Cardiac fibroblast (primary cell): ENCODE measurements around the gene ATP9A.

Source experiments
- DNase-seq, 2 donors: peaks; one replicate each; pipeline versions ENCODE4 v3.0.0 to v3.0.0-alpha.2; 2010; ENCODE audit warnings: low read depth in 2 of 2
- H3K4me3 ChIP-seq, 2 donors: replicated peaks in 1 of 2; 1 replicate in 1 of 2; 2 replicates in 1 of 2; pipeline ENCODE4 v1.5.1; 2011; ENCODE audit warnings: low read depth in 2 of 2, low read length in 2 of 2, mild to moderate bottlenecking in 2 of 2, moderate library complexity in 1 of 2
- TF ChIP-seq, protein P1 (sequence below): IDR thresholded peaks from one replicate; pipeline ENCODE4 v1.5.1; 2011; ENCODE audit warnings: low read depth, mild to moderate bottlenecking, low read length, inconsistent platforms

ATP9A gene

DNA sequence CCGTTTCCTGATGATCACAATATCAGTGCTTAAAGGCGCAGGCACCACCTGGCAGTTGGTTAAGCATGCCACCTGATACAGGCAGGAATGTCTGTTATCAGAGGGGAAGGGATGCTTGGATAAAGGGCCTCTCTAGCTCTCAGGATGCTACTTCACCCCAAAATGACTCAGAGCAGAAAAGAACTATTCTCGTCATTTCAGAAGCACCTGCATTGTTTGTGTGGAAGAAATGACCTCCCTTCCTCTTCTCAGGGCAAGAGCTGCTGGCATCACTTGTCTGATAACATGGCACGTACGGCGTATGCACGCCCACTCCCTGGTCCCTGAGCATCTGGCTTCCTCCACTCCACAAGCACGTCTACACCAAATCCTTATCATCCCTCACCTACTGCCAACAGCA is 47.3 kb downstream of the ATP9A start:
- TF ChIP-seq, protein P1, sequence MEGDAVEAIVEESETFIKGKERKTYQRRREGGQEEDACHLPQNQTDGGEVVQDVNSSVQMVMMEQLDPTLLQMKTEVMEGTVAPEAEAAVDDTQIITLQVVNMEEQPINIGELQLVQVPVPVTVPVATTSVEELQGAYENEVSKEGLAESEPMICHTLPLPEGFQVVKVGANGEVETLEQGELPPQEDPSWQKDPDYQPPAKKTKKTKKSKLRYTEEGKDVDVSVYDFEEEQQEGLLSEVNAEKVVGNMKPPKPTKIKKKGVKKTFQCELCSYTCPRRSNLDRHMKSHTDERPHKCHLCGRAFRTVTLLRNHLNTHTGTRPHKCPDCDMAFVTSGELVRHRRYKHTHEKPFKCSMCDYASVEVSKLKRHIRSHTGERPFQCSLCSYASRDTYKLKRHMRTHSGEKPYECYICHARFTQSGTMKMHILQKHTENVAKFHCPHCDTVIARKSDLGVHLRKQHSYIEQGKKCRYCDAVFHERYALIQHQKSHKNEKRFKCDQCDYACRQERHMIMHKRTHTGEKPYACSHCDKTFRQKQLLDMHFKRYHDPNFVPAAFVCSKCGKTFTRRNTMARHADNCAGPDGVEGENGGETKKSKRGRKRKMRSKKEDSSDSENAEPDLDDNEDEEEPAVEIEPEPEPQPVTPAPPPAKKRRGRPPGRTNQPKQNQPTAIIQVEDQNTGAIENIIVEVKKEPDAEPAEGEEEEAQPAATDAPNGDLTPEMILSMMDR, result no peak
- no peak overlapping the region for H3K4me3 ChIP-seq
- DNase-seq, result no peak

DNA sequence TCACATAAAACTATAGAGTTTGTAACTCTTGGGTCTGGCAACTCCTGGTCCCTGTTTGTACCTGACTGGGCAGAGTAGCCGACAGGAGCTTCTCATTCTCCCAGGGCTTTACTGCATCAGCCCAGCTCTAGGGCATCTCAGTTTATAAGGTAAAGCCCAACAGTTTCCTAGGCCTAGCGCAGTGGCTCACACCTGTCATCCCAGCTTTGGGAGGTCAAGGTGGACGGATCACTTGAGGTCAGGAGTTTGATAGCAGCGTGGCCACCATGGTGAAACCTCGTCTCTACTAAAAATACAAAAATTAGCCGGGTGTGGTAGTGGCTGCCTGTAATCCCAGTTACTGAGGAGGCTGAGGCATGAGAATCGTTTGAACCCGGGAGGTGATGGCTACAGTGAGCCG is 47.8 kb downstream of the ATP9A start:
- no peak for DNase-seq
- TF ChIP-seq, protein P1, result no peak

DNA sequence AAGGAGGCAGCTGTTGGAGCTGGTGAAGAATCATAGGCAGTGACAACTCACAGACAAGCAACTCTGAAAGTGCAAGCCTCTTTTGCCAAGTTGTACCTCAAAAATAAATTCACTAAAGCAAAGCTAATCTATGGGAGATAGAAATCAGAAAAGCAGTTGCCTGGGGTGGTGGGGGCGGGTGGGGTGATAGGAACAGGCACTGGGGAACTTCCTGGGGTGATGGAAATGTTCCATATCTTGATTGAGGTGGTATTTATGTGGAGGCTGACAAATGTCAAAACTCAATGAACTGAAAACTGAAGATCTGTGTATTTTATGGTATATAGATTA is 52.4 kb downstream of the ATP9A start:
- TF ChIP-seq, protein P1, result no peak
- H3K4me3 ChIP-seq, result no peak overlapping the region
- DNase-seq, result no peak

More for the DNA sequence above, 47.8 kb downstream of the ATP9A start:
- H3K4me3 ChIP-seq, result no peak overlapping the region

DNA sequence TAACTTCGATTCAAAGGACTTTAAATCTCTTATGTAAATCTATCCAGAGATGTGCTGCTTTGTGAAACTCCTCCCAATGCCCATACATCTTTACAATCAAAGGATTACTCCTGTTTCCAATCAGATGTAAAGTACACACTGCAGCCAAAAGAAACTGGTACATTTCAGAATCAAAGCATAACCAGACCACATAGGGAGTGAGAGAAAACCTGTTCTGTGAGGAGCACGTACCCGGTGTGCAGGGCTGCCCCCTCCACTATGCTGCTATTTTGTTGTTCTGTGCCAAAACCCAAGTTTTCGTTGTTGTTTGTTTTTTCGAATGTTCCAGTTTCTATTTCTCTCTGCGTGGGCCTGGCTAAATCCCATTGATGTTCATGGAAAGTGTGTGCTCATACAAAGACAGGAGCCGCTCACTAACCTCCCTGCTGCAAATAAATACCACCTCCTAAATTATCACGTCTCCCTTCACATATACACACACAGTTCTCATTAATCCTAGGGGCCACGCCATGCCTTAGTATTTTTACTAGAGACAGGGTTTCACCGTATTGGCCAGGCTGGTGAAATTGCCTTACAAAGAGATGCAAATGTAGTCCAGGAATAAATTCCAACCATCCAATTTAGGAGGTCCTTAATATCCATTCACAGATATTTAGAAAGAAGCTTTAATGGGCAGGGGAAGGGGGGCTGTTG is 52.9 kb downstream of the ATP9A start:
- no peak for DNase-seq
- H3K4me3 ChIP-seq, result no peak overlapping the region
- TF ChIP-seq, protein P1, result no peak

DNA sequence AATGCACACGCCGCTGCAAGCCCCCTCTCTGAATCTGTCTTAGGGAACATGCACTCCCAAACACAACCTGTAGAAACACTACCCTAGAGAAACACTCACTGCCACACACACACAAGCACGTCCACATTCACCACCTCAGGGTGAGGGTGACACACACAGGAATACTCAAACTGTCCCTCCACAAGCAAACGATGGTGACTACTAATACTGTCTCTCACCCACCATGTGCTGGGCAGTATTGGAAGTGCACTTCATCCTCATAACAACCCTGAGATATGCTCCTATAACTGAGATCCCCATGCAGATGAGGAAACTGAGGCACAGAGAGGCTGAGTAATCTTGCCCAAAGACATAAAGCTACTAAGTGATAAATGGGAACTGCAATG is 55.0 kb downstream of the ATP9A start:
- H3K4me3 ChIP-seq, result no peak overlapping the region
- TF ChIP-seq, protein P1, result no peak
- DNase-seq, result no peak

DNA sequence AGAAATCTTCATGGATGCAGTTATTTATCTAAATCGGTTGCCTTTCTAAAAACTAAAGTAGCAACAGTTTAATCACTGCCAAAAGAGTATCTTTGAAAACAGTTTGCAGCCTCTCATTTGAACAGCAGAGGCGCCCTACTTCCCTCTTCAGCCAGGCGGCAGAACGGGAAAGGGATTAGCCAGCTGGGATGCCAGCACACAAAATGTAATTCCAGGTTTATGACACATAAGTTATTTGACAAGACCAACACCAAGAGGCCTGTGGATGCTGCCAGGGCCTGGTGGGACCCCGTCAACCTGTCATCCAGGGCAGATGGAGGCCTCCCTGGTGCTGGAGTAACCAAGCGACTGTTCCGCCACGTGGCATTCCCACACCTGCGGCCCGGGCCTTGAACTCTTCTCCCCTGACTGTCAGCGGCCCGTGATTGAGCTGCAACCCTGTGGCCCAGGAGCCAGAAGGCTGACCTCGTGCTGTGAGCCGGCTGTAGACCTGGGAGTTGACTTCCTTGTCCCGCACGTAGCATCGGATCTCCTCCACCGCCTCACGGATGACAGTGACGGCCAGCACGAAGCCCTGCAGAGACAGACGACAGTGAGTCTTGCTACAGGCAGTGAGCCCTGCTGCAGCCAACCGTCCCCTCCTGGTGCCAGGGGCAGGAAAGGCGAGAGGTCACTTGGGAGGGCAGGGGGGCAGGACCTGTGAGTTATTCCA is 55.5 kb downstream of the ATP9A start:
- H3K4me3 ChIP-seq, result no peak overlapping the region
- TF ChIP-seq, protein P1, result peak; percentile 71
- peak; percentile 49 to 58 for DNase-seq
